Measurements from ENCODE around the gene CAMTA1. TPM values are rescaled to one million over a fixed set of nuclear protein-coding genes. Genes with fewer than 3 reads are reported as not detected.
"Not testable (repeated sequence)": the region's sequence is repeated elsewhere in the genome, so short reads cannot be mapped to it uniquely, and the experiment has no call there.

The CAMTA1 gene
- total RNA-seq, 1 donor from 2014 or later, result 72.4 TPM

- DNase-seq (ENCODE audit: low spot score) (no peak), ATAC-seq (no peak)
- intact Hi-C loops (cut with DNase I), result no loop called here
Measured at GRCh38 chr1:7120863-7121621, 335.8 kb downstream of the CAMTA1 start.

GRCh38 chr1:7121622-7121988 is 336.4 kb downstream of the CAMTA1 start:
- intact Hi-C loops (cut with DNase I), result no loop called here
- DNase-seq (ENCODE audit: low spot score), result no peak
- ATAC-seq, result no peak

DNA sequence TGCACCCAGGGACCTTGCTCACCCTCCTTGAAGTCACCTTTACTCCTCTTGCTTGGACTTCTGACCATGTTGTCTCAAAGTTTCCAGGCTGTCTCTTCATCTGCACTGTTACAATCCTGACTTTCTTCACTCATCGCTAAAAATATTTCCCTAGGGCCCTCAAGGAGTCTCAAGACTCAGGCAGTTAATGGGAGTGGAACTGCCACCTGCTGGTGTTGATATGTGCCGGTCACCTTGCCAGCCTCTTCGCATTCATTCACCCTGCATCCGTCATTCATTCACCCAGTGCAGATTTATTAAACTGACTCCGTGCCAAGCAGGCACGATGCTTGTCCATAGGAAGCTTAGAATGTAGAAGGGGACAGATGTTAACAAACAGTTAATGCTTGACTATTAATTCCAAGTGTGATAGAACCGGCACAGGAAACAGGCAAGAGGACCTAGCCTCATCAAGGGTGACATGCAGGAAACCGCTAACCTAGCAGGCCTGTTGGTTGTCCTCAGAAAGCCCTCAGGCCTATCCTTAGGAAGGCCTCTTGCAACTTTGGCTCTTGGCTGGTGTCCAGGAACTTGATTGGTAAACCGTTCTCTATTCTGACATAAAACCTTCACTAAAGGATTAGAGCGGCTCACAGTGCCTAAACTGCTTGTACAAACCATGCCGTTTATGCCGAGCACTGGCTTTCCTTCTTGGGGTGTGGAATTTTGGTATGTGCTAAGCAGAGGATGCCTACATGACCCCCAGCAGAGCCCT is 342.2 kb downstream of the CAMTA1 start:
- DNase-seq (ENCODE audit: low spot score) (no peak), ATAC-seq (no peak)
- intact Hi-C loops (cut with DNase I), result no loop called here

GRCh38 chr1:7128293-7128692 is 343.0 kb downstream of the CAMTA1 start:
- DNase-seq (ENCODE audit: low spot score), result no peak
- ATAC-seq, result no peak
- intact Hi-C loops (cut with DNase I), result no loop called here

DNA sequence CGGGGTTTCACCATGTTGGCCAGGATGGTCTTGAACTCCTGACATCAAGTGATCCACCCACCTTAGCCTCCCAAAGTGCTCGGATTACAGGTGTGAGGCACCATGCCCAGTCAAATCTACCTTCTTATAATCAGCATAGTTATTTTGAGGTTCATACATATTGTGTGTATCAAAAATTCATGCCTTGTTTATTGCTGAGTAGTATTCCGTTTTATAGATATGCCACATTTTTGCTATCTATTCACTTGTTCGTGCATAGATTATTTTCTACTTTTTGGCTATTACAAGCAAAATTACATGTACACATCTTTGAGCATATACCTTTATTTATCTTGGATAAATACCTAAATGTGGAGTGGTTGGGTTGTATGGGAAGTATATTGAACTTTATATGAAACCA is 344.9 kb downstream of the CAMTA1 start:
- no peak for ATAC-seq
- DNase-seq (ENCODE audit: low spot score), result no peak
- intact Hi-C loops (cut with DNase I), result no loop called here

DNA sequence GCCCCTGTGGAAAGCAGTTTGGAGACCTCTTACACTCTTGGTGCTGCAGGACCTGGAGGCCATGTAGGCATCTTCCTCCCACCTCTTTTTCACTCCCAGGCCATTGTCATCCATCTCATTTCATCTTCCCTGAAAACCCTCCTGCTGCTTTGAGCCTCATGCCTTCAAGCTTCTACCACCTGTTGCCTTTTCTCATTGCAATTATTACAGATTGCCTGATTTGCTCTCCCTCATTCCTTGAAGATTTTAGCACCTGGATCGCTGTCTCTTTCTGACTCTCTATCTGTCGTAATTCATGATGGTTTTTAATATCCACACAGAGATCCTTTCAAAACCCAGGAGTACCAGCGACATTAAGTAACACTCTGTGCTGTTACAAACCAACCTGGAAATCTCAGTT is 350.2 kb downstream of the CAMTA1 start:
- intact Hi-C loops (cut with DNase I), result no loop called here
- DNase-seq (ENCODE audit: low spot score) (no peak), ATAC-seq (no peak)

GRCh38 chr1:7136166-7136953 is 351.1 kb downstream of the CAMTA1 start:
- no peak for ATAC-seq
- intact Hi-C loops (cut with DNase I), result no loop called here
- no peak for DNase-seq (ENCODE audit: low spot score)

GRCh38 chr1:7140251-7140650 is 355.0 kb downstream of the CAMTA1 start:
- DNase-seq (ENCODE audit: low spot score), result no peak
- intact Hi-C loops (cut with DNase I), result no loop called here
- no peak for ATAC-seq

GRCh38 chr1:7145947-7146346 is 360.7 kb downstream of the CAMTA1 start:
- intact Hi-C loops (cut with DNase I), result no loop called here
- no peak for ATAC-seq
- DNase-seq (ENCODE audit: low spot score), result no peak

- no peak for ATAC-seq
- DNase-seq (ENCODE audit: low spot score), result no peak
- intact Hi-C loops (cut with DNase I), result no loop called here
Measured at GRCh38 chr1:7146710-7147109, 361.5 kb downstream of the CAMTA1 start.

- ATAC-seq; intact Hi-C loops (cut with DNase I); DNase-seq (ENCODE audit: low spot score): not testable (repeated sequence)
Measured at GRCh38 chr1:7147581-7148282, 362.5 kb downstream of the CAMTA1 start.

DNA sequence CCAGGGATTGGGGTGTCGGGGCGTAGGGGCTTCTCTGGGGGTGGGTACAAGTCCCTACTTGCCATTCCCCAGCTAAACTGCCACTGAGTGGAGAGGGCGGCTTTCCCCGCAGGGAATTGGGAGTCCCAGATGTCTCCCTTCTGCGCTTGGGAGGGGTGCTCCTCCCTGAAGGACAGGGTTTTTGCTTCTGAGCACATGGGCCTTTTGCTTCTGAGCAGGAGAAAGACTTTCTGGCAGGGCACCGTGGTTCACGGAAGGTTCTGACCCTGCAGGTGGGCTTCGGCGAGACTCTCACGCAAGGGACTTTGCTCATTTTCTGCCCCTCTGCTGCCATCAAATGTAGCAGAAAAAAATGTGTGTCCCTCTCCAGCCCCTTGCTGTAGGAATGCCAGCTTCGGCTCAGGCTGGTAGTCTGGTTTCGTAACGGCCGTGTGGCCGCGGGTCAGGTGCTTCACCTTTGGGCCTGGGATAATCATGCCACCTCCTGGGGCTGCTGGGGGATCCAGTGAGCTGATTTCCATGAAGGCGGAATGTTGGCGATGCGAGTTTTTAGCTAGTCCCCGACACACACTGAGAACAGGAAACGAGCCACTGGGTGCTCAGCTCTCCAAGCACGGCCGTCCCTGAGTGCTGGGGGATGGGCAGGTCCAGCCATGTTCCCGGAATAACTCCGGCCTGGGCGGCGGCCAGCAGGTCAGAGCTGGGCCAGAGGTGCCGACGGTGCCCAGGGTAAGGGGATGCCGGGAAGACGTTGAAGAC is 364.0 kb downstream of the CAMTA1 start:
- intact Hi-C loops (cut with DNase I), result no loop called here
- ATAC-seq (no peak), DNase-seq (ENCODE audit: low spot score) (no peak)

DNA sequence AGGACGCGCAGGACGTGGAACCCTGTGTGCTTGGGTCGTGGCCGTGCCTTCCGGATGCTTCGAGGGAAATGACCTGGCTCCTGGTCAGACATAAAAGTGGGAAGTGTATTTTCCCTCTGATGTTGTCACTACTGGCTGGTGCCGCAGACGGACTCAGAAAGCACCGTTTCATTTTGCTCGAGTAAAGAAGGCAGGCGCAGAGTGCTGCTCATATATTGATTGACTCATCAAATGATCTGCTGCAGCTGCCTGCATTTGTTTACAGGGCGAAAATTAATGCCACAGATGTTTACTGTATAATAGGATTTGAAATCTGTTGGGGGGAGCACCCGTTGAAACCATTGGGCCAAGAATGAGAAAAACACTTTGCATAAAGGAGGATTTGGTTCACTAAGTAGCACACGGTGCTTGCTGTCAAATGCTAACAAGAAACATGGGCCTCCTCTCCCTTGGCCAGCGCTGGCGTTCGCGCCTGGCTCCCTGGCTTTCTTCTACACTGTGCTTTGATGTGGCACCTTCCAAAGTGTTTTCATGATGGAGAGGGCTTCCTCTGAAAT is 365.5 kb downstream of the CAMTA1 start:
- DNase-seq (ENCODE audit: low spot score) (no peak), ATAC-seq (no peak)
- intact Hi-C loops (cut with DNase I), result no loop called here

GRCh38 chr1:7151978-7152377 is 366.7 kb downstream of the CAMTA1 start:
- intact Hi-C loops (cut with DNase I), result no loop called here
- DNase-seq (ENCODE audit: low spot score) (no peak), ATAC-seq (no peak)

DNA sequence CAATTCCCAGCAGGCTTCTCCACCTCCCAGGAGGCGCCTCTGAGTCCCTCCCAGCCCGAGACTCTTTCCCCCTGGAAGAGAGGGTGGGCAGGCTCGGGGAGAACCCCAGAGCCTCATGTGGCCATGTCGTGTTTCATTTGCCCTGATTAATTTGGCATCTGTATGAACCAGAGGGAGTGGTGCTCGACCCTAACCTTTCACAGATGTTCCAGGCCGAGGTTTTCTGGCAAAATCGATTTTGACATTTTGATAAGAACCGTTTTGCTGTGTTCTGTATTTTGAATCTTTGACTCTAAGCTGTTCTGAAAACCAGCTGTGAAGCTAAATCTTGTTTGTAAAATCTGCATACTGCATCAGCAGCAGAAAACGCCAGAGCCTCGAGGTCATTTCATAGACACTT is 367.4 kb downstream of the CAMTA1 start:
- ATAC-seq, result no peak
- intact Hi-C loops (cut with DNase I), result no loop called here
- DNase-seq (ENCODE audit: low spot score), result no peak

- ATAC-seq, result no peak
- intact Hi-C loops (cut with DNase I), result no loop called here
Measured at GRCh38 chr1:7153464-7153863, 368.2 kb downstream of the CAMTA1 start.

DNA sequence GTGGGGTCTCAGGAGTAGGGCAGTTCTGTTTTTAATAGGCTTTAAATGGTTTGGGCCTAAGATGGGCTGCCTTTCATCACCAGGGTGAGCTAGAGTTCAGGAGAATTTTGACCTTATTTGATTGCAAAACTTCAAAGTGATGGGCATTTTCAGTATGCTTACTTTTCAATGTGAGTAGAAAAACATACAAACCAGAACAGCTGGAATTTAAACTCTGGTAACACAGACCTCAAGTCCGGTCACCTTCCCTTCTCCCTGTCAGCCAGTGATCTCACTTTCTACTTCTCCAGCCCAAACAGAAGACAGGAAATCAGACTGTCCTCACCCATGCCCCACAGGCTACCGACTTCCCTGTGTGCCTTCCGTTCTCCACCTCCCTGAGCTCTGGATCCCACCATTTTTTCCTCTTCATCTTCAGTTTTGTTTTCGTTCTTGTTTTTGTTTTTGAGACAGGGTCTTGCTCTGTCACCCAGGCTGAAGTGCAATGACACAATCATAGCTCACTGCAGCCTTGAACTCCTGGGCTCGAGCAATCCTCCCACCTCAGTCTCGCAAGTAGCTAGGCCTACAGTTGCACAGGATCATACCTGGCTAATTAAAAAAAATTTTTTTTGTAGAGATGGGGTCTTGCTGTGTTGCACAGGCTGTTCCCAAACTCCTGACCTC is 374.0 kb downstream of the CAMTA1 start:
- DNase-seq (ENCODE audit: low spot score), result no peak
- no peak for ATAC-seq

More at GRCh38 chr1:7153464-7153863, 368.2 kb downstream of the CAMTA1 start:
- no peak for DNase-seq (ENCODE audit: low spot score)

DNA sequence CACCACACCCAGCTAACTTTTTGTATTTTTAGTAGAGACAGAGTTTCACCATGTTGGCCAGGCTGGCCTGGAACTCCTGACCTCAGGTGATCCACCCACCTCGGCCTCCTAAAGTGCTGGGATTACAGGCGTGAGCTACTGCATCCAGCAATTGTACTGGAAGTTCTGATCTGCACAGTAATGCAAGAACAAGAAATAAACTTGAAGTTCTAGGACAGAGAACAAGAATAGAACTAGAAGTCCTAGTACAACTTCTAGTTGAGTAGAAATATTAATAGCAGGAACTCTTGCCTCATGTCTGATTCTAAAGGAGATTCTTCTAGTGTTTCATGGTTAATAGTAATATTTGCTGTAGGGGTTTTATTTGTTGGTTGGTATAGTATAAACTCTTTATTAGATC is 383.3 kb downstream of the CAMTA1 start:
- DNase-seq (ENCODE audit: low spot score); ATAC-seq; intact Hi-C loops (cut with DNase I): not testable (repeated sequence)

More for the DNA sequence above, 374.0 kb downstream of the CAMTA1 start:
- intact Hi-C loops (cut with DNase I), result no loop called here

Measured in sciatic nerve (tissue), 2 donors.